Left renal cortex interstitium (tissue), 4 donors: ENCODE measurements around the gene SERPINB6. TPM values are rescaled to one million over a fixed set of nuclear protein-coding genes. Genes with fewer than 3 reads are reported as not detected.
"Not testable (repeated sequence)": the region's sequence is repeated elsewhere in the genome, so short reads cannot be mapped to it uniquely, and the experiment has no call there.

Experiments
- DNase-seq, 4 donors: peaks; one replicate each; pipeline ENCODE4 v3.0.0-alpha.2; 2013; ENCODE audit warnings: low read depth in 4 of 4, low spot score in 2 of 4, missing footprints in 1 of 4
- polyA plus RNA-seq, 4 donors: library from polyadenylated mRNA; unstranded; fragments of 120-200 nt; gene quantifications; one replicate each; pipeline ENCODE4 v1.2.1, GENCODE V29; 2013; ENCODE audit not compliant: insufficient read length in 4 of 4

SERPINB6 gene
- polyA plus RNA-seq, 4 donors, result 85.8 to 89.4 (median 88.3) TPM

- no peak for DNase-seq
Measured at GRCh38 chr6:2978923-2979322, 7.6 kb upstream of the SERPINB6 start.

GRCh38 chr6:2977799-2978590 lies 6.6 kb upstream of the SERPINB6 start:
- DNase-seq, result no peak

- DNase-seq, result no peak
Measured at GRCh38 chr6:2977290-2977689, 5.9 kb upstream of the SERPINB6 start.

- DNase-seq, result no peak
Measured at GRCh38 chr6:2976571-2977085, 5.3 kb upstream of the SERPINB6 start.

GRCh38 chr6:2976060-2976459 lies 4.7 kb upstream of the SERPINB6 start:
- DNase-seq, result no peak

GRCh38 chr6:2973676-2974075 lies 2.3 kb upstream of the SERPINB6 start:
- DNase-seq, result no peak

- not testable (repeated sequence) for DNase-seq
Measured at GRCh38 chr6:2973180-2973579, 1.8 kb upstream of the SERPINB6 start.

GRCh38 chr6:2972685-2973084 lies 1.3 kb upstream of the SERPINB6 start:
- not testable (repeated sequence) for DNase-seq

GRCh38 chr6:2972219-2972487 lies 786 bp upstream of the SERPINB6 start:
- DNase-seq, result not testable (repeated sequence)

- DNase-seq, result peak in 1 of 4 donors; percentile 45
Measured at GRCh38 chr6:2970753-2971419, 481 bp downstream of the SERPINB6 start.

- no peak for DNase-seq
Measured at GRCh38 chr6:2970034-2970685, 1.2 kb downstream of the SERPINB6 start.

GRCh38 chr6:2969549-2969948 lies 1.8 kb downstream of the SERPINB6 start:
- DNase-seq, result no peak

- DNase-seq, result no peak
Measured at GRCh38 chr6:2968600-2969135, 2.7 kb downstream of the SERPINB6 start.

GRCh38 chr6:2967936-2968335 lies 3.4 kb downstream of the SERPINB6 start:
- DNase-seq, result no peak

GRCh38 chr6:2966347-2966746 lies 5.0 kb downstream of the SERPINB6 start:
- DNase-seq, result no peak

- no peak for DNase-seq
Measured at GRCh38 chr6:2964793-2965505, 6.4 kb downstream of the SERPINB6 start.

GRCh38 chr6:2963756-2964155 lies 7.6 kb downstream of the SERPINB6 start:
- DNase-seq, result no peak

- no peak for DNase-seq
Measured at GRCh38 chr6:2962636-2963035, 8.7 kb downstream of the SERPINB6 start.

- no peak for DNase-seq
Measured at GRCh38 chr6:2962004-2962403, 9.4 kb downstream of the SERPINB6 start.

GRCh38 chr6:2961506-2961905 lies 9.9 kb downstream of the SERPINB6 start:
- DNase-seq, result no peak

- no peak for DNase-seq
Measured at GRCh38 chr6:2960935-2961334, 10.4 kb downstream of the SERPINB6 start.
